IPS-18a (cell line): ENCODE measurements around the gene SERGEF.

Experiments used
- H3K27ac ChIP-seq: one replicate; pipeline ENCODE4 v1.5.1; 2013; ENCODE audit warnings: low read length
- H3K27me3 ChIP-seq: one replicate; pipeline ENCODE4 v1.6.1; 2013; ENCODE audit warnings: mild to moderate bottlenecking, low read length; ENCODE audit not compliant: control insufficient read depth, insufficient read depth
- H3K36me3 ChIP-seq: one replicate; pipeline ENCODE4 v1.6.1; 2013; ENCODE audit warnings: low read depth, low read length; ENCODE audit not compliant: control insufficient read depth
- H3K4me1 ChIP-seq: one replicate; pipeline ENCODE4 v1.6.1; 2013; ENCODE audit warnings: low read depth, low read length; ENCODE audit not compliant: control insufficient read depth
- H3K4me3 ChIP-seq: one replicate; pipeline ENCODE4 v1.5.1; 2013; ENCODE audit warnings: low read length
- H3K9ac ChIP-seq: one replicate; pipeline ENCODE4 v1.6.1; 2013; ENCODE audit warnings: mild to moderate bottlenecking, low read length, moderate library complexity
- H3K9me3 ChIP-seq: one replicate; pipeline ENCODE4 v1.6.1; 2013; ENCODE audit warnings: low read depth, low read length; ENCODE audit not compliant: control insufficient read depth

Gene SERGEF

DNA sequence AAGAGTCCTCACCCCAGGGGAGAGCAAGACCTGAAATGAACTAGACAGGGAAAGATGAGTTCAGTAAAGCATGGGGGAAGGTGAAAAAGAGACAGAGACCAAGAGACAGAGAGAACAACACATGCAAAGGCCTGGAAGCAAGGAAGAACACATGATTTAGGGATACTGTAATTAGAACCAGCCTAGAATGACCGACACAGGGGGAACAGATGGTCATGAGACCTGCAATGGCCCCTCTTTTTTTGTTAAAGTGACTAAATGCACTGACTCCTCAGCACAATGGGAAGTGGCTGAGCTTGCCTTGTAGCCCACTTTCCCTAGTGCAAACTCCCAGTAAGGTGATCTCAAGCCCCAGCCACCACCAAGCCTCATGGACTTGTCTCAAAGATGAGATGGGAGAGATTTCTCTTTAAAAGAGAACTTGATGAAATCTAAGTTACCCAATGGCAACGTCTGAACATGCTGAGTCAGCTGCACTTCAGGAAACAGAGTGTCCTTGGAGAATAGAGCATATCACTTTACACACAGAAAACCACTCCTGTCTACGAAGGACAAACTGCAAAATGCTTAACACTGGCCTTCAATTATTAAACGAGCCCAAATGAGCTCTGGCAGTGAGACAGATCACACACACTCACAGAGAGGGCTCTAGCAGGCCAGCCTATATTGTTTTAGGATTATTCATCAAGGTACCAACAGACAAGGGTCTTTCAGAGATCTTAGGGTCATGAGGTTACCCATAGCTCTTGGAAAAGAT, 91.0 kb downstream of the SERGEF start:
- H3K27me3 ChIP-seq = no peaks in the 10 kb centered on the region

DNA sequence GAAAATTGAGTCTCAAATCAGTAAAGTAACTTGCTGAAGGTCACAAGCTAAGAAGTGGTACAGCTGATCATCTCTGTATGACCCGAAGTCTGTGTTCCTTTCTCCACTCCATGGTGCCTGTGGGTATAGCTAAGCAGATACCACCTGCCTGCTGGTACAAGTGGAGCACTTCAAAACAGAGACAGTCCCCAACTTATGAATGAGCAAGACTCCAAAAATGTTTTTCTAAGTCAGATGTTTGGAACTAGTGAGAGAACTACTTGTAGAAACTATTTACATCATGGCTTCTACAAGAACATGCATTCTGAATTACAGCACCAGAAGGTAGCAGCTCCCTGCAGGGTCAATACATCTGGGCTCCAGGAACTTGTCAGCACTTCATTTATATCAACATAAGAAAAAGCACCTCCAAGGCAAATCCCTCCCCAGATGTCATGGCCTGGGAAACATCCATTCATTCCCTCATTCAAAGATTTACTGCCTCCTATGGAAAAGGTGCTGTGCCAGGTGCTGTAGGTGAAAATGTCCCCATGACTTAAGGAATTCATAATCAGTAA, 94.7 kb downstream of the SERGEF start:
- H3K27me3 ChIP-seq = no peaks in the 10 kb centered on the region
- no peak overlapping the region for H3K27ac ChIP-seq
- H3K4me1 ChIP-seq = peaks cover 15% of the 10 kb centered on the region
- no peak overlapping the region for H3K4me3 ChIP-seq
- H3K36me3 ChIP-seq = no peaks in the 10 kb centered on the region
- no peak overlapping the region for H3K9ac ChIP-seq
- H3K9me3 ChIP-seq = no peaks in the 10 kb centered on the region

More for the DNA sequence above, 91.0 kb downstream of the SERGEF start:
- Histone ChIP-seq H3K27ac (no peak overlapping the region), H3K4me3 (no peak overlapping the region), H3K9ac (no peak overlapping the region), H3K9me3 (no peaks in the 10 kb centered on the region), H3K4me1 (peaks cover 15% of the 10 kb centered on the region), H3K36me3 (no peaks in the 10 kb centered on the region)

DNA sequence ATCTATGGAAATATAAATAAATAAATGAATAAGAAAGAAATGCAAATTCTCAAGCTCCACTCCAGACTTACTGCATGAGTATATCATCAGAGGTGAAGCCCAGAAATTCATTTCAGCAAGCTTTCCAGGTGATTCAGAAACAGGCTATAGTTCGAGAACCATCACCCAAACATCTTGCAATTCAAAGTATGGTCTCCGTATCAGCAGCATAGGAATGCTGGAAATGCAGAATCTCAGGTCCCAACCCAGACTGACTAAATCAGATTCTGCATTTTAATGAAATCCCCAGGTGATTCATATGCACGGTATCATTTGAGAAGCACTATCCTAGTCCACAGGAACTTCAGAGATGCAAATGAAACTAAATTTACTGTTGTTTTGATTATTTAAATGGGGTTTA, 95.3 kb downstream of the SERGEF start:
- no peak overlapping the region for H3K9ac ChIP-seq
- no peaks in the 10 kb centered on the region for H3K27me3 ChIP-seq
- H3K4me3 ChIP-seq = no peak overlapping the region
- no peaks in the 10 kb centered on the region for H3K36me3 ChIP-seq
- no peak overlapping the region for H3K27ac ChIP-seq
- peaks cover 15% of the 10 kb centered on the region for H3K4me1 ChIP-seq
- no peaks in the 10 kb centered on the region for H3K9me3 ChIP-seq

DNA sequence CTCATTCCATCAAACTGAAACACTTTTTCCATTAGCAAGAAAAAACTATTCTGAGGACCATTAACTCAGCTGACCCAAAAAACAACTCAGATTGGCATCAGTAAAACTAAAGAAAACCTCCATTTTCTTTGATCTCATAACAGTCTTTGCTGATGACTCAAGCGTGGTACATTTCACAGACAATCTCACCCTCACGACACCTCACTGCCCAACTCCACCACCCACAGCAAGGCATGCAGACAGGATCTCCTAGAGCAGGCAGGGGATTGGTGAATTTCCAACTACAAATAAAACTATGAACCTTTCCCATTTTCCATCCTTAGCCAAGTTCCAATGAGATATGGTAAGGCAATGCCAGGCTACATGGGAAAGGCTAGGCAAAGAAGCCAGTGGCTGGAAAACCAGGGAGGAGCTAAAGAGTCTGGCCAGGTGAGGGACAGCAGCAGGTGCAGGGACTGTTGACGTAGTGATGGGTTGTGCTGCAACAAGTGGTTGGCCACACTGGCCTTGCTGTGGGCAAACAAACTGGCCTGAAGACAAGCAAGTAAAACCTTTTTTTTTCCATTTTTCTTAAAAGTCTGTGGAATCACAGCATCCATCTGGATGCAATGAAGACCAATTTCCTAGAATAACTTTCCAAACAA, 97.2 kb downstream of the SERGEF start:
- H3K9me3 ChIP-seq = no peaks in the 10 kb centered on the region

DNA sequence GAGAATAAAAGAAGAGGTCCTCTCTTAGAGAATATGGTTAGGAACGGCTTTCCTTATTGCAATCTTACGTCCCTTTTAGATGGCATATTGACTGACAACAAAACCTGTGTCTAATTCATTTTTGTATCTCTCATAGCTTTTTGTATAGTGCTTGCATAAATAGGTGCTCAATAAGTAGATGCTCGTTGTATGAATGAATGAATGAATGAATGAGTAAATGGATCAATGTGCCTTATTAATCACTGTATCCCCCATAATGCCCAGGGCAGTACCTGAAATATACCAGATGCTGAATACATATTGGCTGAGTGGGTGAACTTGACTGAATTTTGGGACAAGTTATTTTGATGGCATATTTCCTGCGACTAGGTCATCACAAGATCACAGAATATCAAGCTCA, 97.9 kb downstream of the SERGEF start:
- Histone ChIP-seq H3K9ac (no peak overlapping the region), H3K36me3 (no peaks in the 10 kb centered on the region), H3K27ac (no peak overlapping the region), H3K4me3 (no peak overlapping the region), H3K9me3 (no peaks in the 10 kb centered on the region), H3K4me1 (peaks cover 11% of the 10 kb centered on the region), H3K27me3 (no peaks in the 10 kb centered on the region)

More for the DNA sequence above, 97.2 kb downstream of the SERGEF start:
- Histone ChIP-seq H3K27me3 (no peaks in the 10 kb centered on the region), H3K4me1 (peaks cover 11% of the 10 kb centered on the region), H3K36me3 (no peaks in the 10 kb centered on the region), H3K9ac (no peak overlapping the region), H3K27ac (no peak overlapping the region), H3K4me3 (no peak overlapping the region)

DNA sequence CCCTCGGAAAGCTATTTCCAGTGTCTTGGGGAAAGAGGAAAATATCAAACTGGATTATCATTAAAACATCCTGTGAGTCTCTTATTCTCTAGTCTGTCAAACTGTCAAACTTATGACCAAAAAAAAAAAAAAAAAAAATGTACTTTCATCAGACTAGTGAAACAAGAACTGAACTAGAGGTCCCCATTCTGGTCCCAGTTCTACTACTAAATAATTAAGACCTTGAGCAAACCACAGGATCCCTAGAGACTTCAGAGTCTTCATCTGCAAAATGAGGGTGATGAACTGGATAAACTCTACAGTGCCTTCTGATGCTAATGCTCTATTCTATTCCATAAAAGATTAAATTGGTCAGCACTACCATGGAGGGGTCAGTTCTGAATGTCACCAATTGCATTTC, 105.8 kb downstream of the SERGEF start:
- Histone ChIP-seq H3K9me3 (no peaks in the 10 kb centered on the region), H3K36me3 (no peaks in the 10 kb centered on the region), H3K27me3 (no peaks in the 10 kb centered on the region), H3K4me1 (peaks cover 9% of the 10 kb centered on the region), H3K27ac (no peak overlapping the region), H3K9ac (no peak overlapping the region), H3K4me3 (no peak overlapping the region)

DNA sequence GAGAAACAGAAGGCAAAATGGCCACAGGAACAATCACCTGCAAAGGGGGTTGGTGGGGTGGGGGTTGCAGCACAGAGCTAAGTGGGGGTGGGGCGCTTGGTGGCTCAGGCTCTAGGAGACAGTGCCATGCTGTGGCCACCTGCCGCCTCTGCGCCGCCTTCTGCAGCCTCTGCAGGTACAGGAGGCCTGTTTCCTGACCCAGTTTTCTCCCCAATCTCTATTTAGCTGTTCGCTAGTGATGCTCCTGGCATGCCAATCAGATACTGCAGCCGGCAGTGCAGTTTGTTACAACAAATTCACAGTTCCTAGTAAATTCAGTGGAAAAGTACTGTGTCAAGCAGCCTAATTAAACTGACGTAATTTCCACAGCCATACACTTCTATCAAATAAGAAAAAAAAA, 106.4 kb downstream of the SERGEF start:
- no peaks in the 10 kb centered on the region for H3K36me3 ChIP-seq
- no peaks in the 10 kb centered on the region for H3K27me3 ChIP-seq
- H3K9me3 ChIP-seq = no peaks in the 10 kb centered on the region
- H3K4me3 ChIP-seq = no peak overlapping the region
- H3K4me1 ChIP-seq = peaks cover 9% of the 10 kb centered on the region
- no peak overlapping the region for H3K27ac ChIP-seq
- H3K9ac ChIP-seq = no peak overlapping the region

DNA sequence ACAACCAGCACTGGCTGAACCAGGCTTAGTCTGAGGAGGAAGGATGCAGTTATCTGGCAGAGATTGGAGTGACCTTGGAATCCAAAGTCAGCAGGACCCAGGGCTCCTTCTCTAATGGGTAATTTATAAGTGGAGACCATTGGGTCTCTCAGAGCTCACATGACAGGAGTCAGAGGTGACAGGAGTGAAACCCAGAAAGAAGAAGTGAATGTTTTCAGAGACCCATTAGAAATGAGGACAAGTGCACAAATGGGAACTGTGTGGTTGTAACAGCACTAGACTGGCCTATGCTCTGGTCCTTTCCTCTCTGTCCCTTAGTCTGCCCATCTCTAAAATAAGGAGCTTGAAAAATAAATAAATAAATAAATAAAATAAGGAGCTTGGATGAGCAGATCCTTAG, 107.4 kb downstream of the SERGEF start:
- Histone ChIP-seq H3K27me3 (no peaks in the 10 kb centered on the region), H3K4me1 (peaks cover 9% of the 10 kb centered on the region), H3K9me3 (no peaks in the 10 kb centered on the region), H3K27ac (no peak overlapping the region), H3K4me3 (no peak overlapping the region), H3K9ac (no peak overlapping the region), H3K36me3 (no peaks in the 10 kb centered on the region)

DNA sequence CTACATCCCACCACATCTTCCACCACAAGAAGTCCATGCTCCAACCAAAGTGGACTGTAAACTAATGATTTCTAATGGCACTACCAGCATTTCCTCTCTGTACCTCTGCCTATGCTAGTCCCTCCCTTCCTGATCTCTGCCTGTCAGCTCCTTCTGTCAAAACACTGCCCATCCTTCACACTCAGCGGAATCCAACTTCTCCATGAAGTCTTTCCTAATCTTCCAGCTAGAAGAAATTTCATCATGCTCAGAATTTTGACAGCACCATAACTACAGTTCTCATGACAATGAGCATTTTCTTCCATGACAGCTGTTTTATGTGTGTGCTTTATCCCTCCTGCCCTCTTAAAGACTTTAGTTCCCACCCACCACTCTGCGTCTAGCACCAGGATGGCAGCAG, 111.4 kb downstream of the SERGEF start:
- H3K9me3 ChIP-seq = no peaks in the 10 kb centered on the region
- no peaks in the 10 kb centered on the region for H3K27me3 ChIP-seq
- H3K27ac ChIP-seq = no peak overlapping the region
- H3K4me1 ChIP-seq = peaks cover 6% of the 10 kb centered on the region
- H3K9ac ChIP-seq = no peak overlapping the region
- H3K36me3 ChIP-seq = no peaks in the 10 kb centered on the region
- H3K4me3 ChIP-seq = no peak overlapping the region

DNA sequence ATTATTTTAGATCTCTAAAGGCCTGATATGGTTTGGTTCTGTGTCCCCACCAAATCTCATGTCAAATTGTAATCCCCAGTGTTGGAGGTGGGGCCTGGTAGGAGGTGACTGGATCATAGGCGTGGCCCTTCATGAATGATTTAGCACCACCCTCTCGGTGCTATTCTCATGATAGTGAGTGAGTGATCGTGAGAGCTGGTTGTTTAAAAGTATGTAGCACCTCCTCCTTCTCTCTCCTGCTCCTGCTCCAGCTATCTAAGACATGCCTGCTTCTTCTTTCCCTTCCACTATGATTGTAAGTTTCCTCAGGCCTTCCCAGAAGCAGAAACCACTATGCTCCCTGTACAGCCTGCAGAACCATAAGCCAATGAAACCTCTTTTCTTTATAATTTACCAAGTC, 114.1 kb downstream of the SERGEF start:
- no peaks in the 10 kb centered on the region for H3K36me3 ChIP-seq
- H3K4me1 ChIP-seq = no peaks in the 10 kb centered on the region
- no peaks in the 10 kb centered on the region for H3K9me3 ChIP-seq
- H3K9ac ChIP-seq = no peak overlapping the region
- H3K4me3 ChIP-seq = no peak overlapping the region
- no peaks in the 10 kb centered on the region for H3K27me3 ChIP-seq
- no peak overlapping the region for H3K27ac ChIP-seq

DNA sequence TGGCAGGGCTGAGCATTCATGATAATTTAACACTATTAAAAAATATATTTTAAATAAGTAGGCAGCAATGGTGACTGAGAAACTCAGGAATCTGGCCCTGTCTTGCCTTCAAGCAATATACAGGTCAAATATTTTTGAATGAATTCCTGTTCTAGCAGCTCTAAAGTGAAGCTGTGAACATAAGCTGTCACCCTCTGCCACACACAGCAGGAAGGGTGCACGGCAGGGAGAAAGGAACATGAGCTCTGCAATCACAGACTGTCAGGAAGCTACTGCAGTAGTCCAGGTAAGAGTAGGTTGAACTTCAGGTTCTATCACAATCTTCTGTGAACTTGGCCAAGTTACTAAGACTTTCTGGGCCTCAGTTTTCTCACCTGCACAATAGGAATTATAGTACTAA, 114.8 kb downstream of the SERGEF start:
- Histone ChIP-seq H3K27ac (no peak overlapping the region), H3K36me3 (no peaks in the 10 kb centered on the region), H3K4me3 (no peak overlapping the region), H3K4me1 (no peaks in the 10 kb centered on the region), H3K9me3 (no peaks in the 10 kb centered on the region), H3K9ac (no peak overlapping the region), H3K27me3 (no peaks in the 10 kb centered on the region)

DNA sequence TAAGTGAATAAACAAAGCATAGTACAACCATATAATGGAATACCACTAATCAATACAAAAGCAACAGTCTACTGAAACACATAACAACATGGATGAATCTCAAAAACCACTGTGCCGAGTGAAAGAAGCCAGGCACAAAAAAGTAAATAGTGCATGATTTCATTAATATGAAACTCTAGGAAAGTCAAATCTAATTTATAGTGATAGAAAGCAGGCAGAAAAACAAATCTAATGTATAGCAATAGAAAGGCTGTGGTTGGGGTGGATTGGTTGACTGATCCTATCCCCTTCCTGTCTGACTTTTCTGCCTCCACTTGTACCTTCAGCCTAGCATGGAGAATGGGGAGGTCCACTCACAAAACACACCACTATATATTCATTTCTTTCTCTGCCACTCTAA, 115.4 kb downstream of the SERGEF start:
- Histone ChIP-seq H3K4me3 (no peak overlapping the region), H3K27ac (no peak overlapping the region), H3K9me3 (no peaks in the 10 kb centered on the region), H3K27me3 (no peaks in the 10 kb centered on the region), H3K9ac (no peak overlapping the region), H3K4me1 (no peaks in the 10 kb centered on the region), H3K36me3 (no peaks in the 10 kb centered on the region)
